ENCODE data around the gene ATP5F1A. TPM values are rescaled to one million over a fixed set of nuclear protein-coding genes. Genes with fewer than 3 reads are reported as not detected.
A peak's percentile ranks its signal among the peaks of the same experiment; 100 is the strongest.

Gene ATP5F1A
- total RNA-seq, 4 donors from 2014 or later: 366 to 865 (median 581) TPM

DNA sequence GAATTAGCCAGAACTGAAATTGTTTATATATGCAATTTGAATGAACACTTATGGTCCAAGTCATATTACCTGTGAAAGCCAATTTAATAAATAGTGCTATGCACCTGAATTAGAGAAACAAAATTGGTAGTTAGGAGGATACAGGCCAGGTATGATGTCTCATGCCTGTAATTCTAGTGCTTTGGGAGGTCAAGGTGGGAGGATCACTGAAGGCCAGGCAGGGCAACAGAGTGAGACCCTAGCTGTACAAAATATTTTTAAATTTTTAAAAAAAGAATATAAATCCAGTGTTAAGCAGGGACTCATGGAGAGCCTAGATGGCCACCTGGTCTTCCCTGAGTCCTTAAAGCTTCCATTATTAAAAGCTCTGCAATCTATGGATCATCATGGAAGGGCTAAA lies 18.8 kb downstream of the ATP5F1A start:
- no peak for DNase-seq
- intact Hi-C loops (cut with DNase I): loop anchor here (10.0 kb wide), 2 partner anchors 115 to 395 kb away; partner anchors contain the start of gene EPG5
- Histone ChIP-seq H3K27me3 (no peaks in the 10 kb centered on the region), H3K4me1 (no peaks in the 10 kb centered on the region), H3K4me3 (replicated peaks in 1 of 3) (no peak overlapping the region), H3K36me3 (peaks cover 29 to 36% of the 10 kb centered on the region in 2 donors), H3K27ac (no peak overlapping the region), H3K9me3 (no peaks in the 10 kb centered on the region)
- TF ChIP-seq POLR2A (IDR thresholded peaks at IDR 0.05): no peak
- TF ChIP-seq, protein P1, sequence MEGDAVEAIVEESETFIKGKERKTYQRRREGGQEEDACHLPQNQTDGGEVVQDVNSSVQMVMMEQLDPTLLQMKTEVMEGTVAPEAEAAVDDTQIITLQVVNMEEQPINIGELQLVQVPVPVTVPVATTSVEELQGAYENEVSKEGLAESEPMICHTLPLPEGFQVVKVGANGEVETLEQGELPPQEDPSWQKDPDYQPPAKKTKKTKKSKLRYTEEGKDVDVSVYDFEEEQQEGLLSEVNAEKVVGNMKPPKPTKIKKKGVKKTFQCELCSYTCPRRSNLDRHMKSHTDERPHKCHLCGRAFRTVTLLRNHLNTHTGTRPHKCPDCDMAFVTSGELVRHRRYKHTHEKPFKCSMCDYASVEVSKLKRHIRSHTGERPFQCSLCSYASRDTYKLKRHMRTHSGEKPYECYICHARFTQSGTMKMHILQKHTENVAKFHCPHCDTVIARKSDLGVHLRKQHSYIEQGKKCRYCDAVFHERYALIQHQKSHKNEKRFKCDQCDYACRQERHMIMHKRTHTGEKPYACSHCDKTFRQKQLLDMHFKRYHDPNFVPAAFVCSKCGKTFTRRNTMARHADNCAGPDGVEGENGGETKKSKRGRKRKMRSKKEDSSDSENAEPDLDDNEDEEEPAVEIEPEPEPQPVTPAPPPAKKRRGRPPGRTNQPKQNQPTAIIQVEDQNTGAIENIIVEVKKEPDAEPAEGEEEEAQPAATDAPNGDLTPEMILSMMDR (IDR thresholded peaks at IDR 0.05): no peak

DNA sequence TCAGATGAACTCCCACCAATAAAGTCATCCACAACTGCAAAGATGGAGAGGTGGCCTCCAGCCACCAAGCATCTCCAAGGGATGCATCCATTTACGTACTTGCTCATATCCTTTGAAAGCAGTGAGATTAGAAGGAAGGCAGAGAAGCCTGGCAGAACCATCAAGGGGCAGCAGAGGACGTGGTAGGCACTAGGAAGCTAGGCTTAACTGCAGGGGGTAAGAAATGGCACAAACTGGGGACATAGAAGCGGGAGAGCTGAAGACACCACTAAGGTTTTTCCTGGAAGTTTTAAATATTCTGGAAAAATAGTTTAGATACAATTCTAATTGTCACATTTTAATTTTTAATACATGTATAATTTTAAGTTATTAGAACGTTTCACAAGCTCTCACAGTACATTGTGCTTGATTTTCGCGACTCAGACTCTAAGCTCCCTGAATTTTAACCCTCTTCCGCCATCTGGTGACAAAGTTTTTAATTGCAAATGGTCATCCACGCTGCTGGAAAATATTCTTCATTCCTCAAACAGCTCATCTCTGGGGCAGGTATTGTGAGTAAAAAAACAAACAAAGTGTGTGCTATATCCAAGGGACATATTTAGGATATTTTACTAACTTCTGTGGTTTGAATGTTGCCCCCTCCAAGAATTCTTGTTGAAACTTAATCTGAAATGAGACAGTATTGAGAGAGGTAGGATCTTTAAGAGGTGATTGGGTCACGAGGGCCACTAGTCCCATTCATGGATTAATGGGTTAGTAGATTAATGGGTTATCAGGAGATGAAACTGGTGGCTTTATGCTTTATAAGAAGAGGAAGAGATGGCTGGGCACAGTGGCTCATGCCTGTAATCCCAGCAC lies 24.4 kb downstream of the ATP5F1A start:
- Histone ChIP-seq H3K4me3 (replicated peaks in 1 of 3) (no peak overlapping the region), H3K9me3 (no peaks in the 10 kb centered on the region), H3K4me1 (peaks cover 6 to 29% of the 10 kb centered on the region in 2 donors), H3K27ac (no peak overlapping the region), H3K27me3 (no peaks in the 10 kb centered on the region), H3K36me3 (no peaks in the 10 kb centered on the region)
- intact Hi-C loops (cut with DNase I): loop anchor here (10.0 kb wide), 2 partner anchors 109 to 389 kb away; partner anchors contain the start of gene EPG5
- no peak for TF ChIP-seq POLR2A (IDR thresholded peaks at IDR 0.05)
- TF ChIP-seq, protein P1 (IDR thresholded peaks at IDR 0.05): peak in 5 of 6 experiments; percentile 38 to 66 (median 62)
- whole genome bisulfite sequencing, 2 donors: 28% methylated on average over 9 of the region's 9 CpGs
- peak; percentile 30 to 38 for DNase-seq

DNA sequence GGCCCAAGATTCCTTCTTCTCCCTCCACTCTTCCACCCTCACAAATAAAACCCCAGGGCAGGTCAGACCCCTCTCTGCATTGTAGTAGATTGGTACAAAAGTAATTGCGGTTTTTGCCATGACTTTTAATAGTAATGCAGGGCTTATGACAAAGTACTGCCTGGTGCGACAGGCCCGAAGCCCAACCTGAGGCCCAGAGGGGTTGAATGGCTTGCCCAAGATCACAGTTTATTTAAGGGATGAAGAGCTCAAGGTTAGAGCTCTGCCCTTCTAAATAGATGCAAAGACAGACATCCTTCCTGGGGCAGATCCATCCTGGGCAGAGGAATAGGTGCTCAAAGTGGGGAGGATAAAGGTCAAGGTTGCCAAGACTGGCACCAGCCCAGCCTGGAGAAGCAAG lies 25.1 kb downstream of the ATP5F1A start:
- H3K4me1 ChIP-seq: peaks cover 6 to 29% of the 10 kb centered on the region in 2 donors
- no peak for DNase-seq
- intact Hi-C loops (cut with DNase I): loop anchor here (10.0 kb wide), 2 partner anchors 108 to 388 kb away; partner anchors contain the start of gene EPG5
- TF ChIP-seq, protein P1 (IDR thresholded peaks at IDR 0.05): no peak
- no peak for TF ChIP-seq POLR2A (IDR thresholded peaks at IDR 0.05)
- H3K4me3 ChIP-seq (replicated peaks in 1 of 3): no peak overlapping the region
- H3K9me3 ChIP-seq: no peaks in the 10 kb centered on the region
- H3K27me3 ChIP-seq: no peaks in the 10 kb centered on the region
- no peak overlapping the region for H3K27ac ChIP-seq
- 82 to 98% methylated on average over 3 of the region's 3 CpGs for WGBS, 2 donors
- H3K36me3 ChIP-seq: no peaks in the 10 kb centered on the region

DNA sequence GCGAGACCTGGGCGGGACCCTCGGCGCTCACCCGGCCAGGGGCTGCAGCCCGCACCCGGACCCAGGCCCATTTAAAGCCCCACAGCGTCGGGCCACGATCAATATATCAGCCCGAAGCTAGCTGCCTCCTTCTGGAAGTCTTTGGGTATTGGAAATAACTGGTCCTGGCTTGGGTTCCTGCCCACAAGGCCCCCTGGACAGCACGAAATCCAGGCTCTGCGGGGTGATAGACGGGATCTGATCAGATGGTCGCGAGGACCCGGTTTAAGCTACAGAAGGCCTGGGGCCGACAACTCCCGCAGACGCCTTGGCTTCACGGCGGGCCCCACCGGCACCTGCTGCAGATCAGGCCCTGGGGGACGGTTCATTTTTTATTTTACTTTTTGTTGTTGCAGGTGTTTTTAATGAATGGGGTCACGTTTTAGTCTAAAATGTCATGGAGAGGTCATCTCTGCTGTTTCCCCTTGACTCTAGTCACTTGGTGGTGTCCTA lies 25.7 kb downstream of the ATP5F1A start:
- 30 to 40% methylated on average over 14 to 17 of the region's 25 CpGs for WGBS, 2 donors
- intact Hi-C loops (cut with DNase I): loop anchor here (10.0 kb wide), 2 partner anchors 108 to 388 kb away; partner anchors contain the start of gene EPG5
- no peaks in the 10 kb centered on the region for H3K27me3 ChIP-seq
- no peak for DNase-seq
- H3K36me3 ChIP-seq: no peaks in the 10 kb centered on the region
- peak overlapping the region; percentile 30 to 71 (median 68) for H3K4me3 ChIP-seq (replicated peaks in 1 of 3)
- no peak for TF ChIP-seq POLR2A (IDR thresholded peaks at IDR 0.05)
- TF ChIP-seq, protein P1 (IDR thresholded peaks at IDR 0.05): no peak
- H3K9me3 ChIP-seq: no peaks in the 10 kb centered on the region
- H3K27ac ChIP-seq: no peak overlapping the region
- peaks cover 6 to 29% of the 10 kb centered on the region in 2 donors for H3K4me1 ChIP-seq

Data from thyroid gland (tissue), 4 donors.